HL-60 (cell line): Measurements from ENCODE around the gene TRABD.

ENCODE experiments used
- DNase-seq, 2 experiments: peaks; one replicate each; pipeline ENCODE4 v3.0.0-alpha.2; 2010 to 2020; ENCODE audit warnings: low read depth in 1 of 2, low spot score in 1 of 2
- H3K27ac ChIP-seq: fragments of 250-450 bp; sonication (Bioruptor Pico); replicated peaks from 2 replicates; pipeline ENCODE4 v1.5.1; 2020; ENCODE audit warnings: mild to moderate bottlenecking, moderate library complexity
- H3K27me3 ChIP-seq: fragments of 250-450 bp; sonication (Bioruptor Pico); 2 replicates; pipeline ENCODE4 v1.5.1; 2021; ENCODE audit warnings: mild to moderate bottlenecking, moderate library complexity; ENCODE audit not compliant: insufficient read depth, poor library complexity, severe bottlenecking
- H3K4me3 ChIP-seq: replicated peaks from 2 replicates; pipeline ENCODE4 v1.5.1; 2011; ENCODE audit warnings: mild to moderate bottlenecking, control low read depth, low read length; ENCODE audit not compliant: insufficient read depth
- CTCF ChIP-seq: IDR thresholded peaks from one replicate; pipeline ENCODE4 v1.5.1; 2011; ENCODE audit warnings: low read length, control low read depth, inconsistent platforms; ENCODE audit not compliant: insufficient read depth
- GABPA ChIP-seq: IDR thresholded peaks from 2 replicates; pipeline ENCODE4 v1.6.1; 2012; ENCODE audit warnings: low read depth
- POLR2AphosphoS5 ChIP-seq: IDR thresholded peaks from 2 replicates; pipeline ENCODE4 v1.6.1; 2012; ENCODE audit warnings: low read depth
- SPI1 ChIP-seq: IDR thresholded peaks from 2 replicates; pipeline ENCODE4 v1.6.1; 2012; ENCODE audit warnings: low read depth, mild to moderate bottlenecking, borderline replicate concordance
- TF ChIP-seq, protein P1 (sequence below): IDR thresholded peaks from 2 replicates; pipeline ENCODE4 v1.6.1; 2012; ENCODE audit warnings: low read depth; ENCODE audit not compliant: insufficient replicate concordance

The TRABD gene

DNA sequence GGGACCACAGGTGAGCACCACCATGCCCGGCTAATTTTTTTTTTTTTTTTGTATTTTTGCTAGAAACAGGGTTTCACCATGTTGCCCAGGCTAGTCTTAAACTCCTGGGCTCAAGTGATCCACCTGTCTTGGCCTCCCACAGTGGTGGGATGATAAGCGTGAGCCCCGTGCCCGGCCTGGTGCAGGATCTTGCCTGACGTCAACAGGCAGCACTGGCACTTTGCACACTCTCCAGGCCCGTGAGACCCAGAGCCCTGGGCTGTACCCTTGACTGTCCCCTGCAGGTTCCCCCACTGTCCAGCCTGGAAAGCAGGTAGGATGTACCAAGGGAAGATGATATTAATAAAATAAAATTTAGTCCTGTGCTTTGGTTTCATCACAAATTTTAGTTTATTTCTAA is 44.3 kb upstream of the TRABD start:
- Histone ChIP-seq H3K27me3 (no peaks in the 10 kb centered on the region), H3K4me3 (no peak overlapping the region), H3K27ac (no peak overlapping the region)
- TF ChIP-seq SPI1 (no peak), CTCF (no peak), POLR2AphosphoS5 (no peak), GABPA (no peak)
- TF ChIP-seq, protein P1, sequence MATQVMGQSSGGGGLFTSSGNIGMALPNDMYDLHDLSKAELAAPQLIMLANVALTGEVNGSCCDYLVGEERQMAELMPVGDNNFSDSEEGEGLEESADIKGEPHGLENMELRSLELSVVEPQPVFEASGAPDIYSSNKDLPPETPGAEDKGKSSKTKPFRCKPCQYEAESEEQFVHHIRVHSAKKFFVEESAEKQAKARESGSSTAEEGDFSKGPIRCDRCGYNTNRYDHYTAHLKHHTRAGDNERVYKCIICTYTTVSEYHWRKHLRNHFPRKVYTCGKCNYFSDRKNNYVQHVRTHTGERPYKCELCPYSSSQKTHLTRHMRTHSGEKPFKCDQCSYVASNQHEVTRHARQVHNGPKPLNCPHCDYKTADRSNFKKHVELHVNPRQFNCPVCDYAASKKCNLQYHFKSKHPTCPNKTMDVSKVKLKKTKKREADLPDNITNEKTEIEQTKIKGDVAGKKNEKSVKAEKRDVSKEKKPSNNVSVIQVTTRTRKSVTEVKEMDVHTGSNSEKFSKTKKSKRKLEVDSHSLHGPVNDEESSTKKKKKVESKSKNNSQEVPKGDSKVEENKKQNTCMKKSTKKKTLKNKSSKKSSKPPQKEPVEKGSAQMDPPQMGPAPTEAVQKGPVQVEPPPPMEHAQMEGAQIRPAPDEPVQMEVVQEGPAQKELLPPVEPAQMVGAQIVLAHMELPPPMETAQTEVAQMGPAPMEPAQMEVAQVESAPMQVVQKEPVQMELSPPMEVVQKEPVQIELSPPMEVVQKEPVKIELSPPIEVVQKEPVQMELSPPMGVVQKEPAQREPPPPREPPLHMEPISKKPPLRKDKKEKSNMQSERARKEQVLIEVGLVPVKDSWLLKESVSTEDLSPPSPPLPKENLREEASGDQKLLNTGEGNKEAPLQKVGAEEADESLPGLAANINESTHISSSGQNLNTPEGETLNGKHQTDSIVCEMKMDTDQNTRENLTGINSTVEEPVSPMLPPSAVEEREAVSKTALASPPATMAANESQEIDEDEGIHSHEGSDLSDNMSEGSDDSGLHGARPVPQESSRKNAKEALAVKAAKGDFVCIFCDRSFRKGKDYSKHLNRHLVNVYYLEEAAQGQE: no peak
- DNase-seq: no peak

- no peak for DNase-seq
- no peak overlapping the region for H3K4me3 ChIP-seq
- H3K27me3 ChIP-seq: no peaks in the 10 kb centered on the region
- no peak for TF ChIP-seq CTCF
- TF ChIP-seq GABPA: no peak
- TF ChIP-seq, protein P1: no peak
- TF ChIP-seq POLR2AphosphoS5: no peak
- TF ChIP-seq SPI1: no peak
- no peak overlapping the region; the same call in 1 of the 2 replicates for H3K27ac ChIP-seq
These were observed 43.8 kb upstream of the TRABD start for GRCh38 chr22:50141891-50142363.

GRCh38 chr22:50143096-50143495 is 42.6 kb upstream of the TRABD start:
- TF ChIP-seq, protein P1: peak; percentile 17
- no peak for TF ChIP-seq POLR2AphosphoS5
- Histone ChIP-seq H3K27me3 (no peaks in the 10 kb centered on the region), H3K4me3 (no peak overlapping the region), H3K27ac (peak overlapping the region; percentile 50)
- peak in 1 of 2 experiments; percentile 50 for DNase-seq
